ENCODE data around the gene TTC23L.

Gene TTC23L

DNA sequence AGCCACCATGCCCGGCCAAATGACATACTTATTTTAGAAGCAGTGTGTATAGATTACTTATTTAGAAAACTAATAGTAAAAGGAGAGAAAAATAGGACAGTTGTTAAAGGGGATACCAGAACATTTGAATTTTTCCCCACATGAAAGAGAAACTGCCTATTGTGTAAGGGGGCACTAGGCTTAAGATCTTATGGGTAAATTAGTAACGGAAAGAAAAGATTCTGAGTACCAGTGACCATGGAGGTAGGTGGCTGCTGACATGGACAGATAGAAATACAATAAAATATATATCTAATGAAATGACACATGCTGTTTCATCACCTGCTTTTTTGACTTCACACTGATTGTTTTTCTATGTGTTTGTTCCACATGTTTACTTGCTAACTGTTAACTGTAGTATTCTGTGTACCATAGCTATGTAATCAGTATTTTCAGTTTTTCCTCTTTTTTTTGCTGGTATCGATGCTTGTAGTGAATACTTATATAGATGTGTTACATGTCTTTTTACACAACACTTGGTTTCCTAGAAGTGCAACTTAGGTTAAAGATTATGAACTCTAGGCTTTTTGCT is 87.4 kb downstream of the TTC23L start:
- DNase-seq, result no peak

DNA sequence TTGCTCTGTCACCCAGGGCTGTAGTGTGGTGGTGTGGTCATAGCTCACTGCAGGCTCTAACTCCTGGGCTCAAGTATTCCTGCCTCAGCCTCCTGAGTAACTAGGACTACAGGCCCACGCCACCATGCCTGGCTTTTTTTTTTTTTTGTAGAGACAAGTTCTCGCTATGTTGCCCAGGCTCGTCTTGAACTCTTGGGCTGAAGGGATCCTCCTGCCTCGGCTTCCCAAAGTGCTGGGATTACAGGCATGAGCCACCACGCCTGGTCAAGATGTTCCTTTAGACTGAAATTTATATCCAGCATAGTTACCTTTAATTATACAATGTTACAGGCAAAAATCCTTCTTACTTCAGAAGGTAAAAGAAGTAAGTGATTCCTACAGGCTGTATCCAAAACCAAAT is 88.8 kb downstream of the TTC23L start:
- DNase-seq, result no peak

DNA sequence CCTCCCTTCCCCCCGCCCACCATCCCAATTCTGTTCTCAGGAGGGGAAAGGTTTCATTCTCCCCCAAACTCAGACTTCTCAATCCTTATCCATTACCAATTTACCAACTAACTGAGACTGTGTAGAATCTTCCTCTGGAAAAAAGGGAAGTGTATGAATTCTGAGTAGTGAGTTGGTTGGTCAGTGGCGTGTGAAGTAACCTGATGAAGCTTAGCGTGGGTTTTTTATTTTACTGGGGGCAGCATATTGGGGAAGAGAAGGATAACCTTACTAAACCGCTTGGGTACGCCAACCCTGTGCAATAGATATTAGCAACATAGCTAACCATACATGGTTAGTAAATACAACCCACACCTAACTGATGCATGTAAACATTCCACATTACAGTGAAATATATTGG is 89.3 kb downstream of the TTC23L start:
- no peak for DNase-seq

DNA sequence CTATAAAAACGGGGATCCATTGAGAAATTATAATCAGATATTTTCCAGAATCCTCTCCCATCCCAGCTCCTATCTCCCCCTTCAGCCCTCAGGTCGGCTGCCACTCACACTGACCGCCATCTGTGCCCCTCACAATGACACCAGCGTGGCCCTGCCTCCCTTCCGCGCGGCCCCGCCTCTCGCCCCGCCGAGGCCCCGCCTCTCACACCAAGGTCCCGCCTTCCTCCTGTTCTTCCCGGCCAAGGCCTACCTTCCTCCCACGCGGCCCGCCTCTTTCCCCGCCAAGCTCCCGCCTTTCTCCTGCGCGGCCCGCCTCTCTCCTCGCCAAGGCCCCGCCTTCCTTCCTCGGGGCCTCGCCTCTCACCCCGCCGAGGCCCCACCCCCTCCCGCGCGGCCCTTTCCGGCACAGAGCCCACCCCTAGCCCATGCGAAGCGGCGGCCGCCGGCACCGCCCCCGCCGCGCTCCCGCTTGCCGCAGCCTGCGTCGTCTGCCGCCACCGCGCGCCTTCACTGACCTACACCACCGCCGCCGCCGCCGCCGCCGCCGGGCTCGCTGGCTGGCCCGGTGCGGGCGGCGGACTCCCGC is 90.3 kb downstream of the TTC23L start, which contains the start of gene DNAJC21:
Gene DNAJC21, plus strand, starts transcription at position 426 of the 586 bp plus-strand sequence. CDS start 261 bp downstream, outside the sequence.
- peak; percentile 97 to 98 for DNase-seq

DNA sequence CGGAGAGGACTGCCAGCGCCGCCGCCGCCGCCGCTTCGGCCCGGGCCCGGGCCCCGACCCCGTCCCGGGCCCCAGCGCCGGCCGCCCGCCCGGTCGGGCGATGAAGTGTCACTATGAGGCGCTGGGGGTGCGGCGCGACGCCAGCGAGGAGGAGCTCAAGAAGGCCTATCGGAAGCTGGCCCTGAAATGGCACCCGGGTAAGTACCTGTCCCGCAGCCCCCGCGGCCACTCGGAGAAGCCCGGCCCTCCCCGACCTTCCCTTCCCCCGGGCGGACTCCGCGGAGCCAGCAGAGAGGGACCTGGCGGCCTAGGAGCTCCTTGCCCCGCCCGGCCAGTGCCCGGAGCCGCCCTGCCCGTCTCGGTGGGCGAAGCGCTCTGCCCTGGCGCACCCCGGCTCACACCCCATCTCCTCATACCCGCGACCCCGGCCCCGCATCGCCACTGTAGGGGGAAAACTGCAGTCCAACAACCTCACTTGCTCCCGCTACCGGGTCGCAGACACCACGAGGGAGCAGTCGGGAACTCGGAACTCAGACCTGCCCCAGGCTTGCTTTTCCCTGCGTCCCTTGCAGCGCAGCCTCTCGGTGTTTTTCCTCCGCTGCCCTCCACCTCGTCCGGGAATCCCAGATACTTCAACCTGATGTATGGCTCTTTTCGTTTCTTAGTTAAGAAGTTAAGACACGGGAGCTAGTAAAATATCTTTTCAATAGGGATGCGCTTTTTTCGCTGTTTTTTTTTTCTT is 90.9 kb downstream of the TTC23L start:
- peak; percentile 72 to 91 for DNase-seq

DNA sequence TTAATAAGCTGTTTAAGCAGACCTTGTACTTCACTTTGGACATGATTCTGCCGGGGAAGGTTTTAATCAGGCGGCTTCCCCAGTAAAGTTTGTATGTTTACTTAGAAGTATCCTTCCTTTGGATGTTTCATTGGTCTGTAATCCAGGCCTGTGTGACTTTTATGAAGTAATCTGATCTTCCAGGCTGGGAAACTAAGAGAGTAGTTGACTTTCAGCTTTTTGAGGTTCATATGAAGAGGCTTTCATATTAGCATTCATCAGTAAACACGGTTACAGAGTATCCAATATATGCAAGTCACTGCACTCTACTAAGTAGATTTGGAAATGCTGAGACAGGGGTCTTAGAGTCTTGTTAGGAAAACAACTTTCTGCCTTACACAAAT is 91.5 kb downstream of the TTC23L start:
- no peak for DNase-seq

DNA sequence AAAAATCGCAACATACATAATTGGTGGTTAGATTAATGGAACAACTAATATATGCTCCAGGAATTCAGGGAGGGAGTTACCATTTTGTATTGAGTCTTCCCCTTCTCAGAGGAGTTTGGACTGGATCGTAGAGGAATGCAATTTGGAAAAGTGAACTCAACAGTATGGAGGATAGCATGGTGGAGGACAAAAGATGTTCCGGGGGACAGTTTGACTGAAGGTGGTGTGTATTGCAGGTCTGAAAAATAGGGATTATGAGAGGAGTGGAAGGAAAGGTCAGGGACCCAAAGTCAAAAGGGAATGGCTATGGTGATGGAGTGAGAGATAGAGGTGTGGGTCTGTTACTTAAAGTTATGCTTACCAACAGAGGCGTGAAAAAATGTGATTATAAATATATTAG is 91.9 kb downstream of the TTC23L start:
- DNase-seq, result no peak

DNA sequence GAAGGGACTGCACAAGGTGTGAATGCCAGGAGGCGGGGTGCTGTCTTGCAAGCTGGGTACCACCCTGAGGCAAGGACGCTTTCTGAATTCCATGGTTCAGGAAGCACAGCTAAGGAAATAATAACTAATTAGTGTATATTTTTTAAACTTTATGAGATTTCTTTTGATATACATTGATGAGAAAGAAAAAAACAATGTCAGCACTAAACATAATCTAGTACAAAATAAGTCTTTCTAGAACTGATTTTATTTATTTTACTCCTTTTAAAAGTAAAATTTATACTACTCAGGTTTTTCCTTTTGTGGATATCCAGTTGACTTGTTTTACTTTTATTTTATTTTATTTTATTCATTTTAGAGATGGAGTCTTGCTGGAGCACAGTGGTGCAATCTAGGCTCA is 94.0 kb downstream of the TTC23L start:
- no peak for DNase-seq

DNA sequence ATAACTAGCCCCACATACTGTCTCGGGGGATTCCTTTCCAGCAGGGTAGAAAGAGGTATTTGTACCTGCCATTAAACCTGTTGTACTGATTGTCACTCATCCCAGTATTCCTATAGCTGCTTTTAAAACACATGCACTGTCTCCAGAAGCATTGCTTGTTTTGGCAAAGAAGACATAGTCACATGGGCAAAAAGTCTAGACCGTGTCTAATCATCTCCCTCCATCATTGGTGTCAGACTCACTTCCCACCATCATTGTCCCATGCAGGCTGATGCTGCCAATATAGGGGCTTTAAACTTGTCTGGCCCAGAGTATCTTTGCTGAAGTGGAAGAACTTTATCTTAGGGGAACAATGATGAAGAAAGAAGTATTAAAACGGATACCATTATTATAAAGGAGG is 103.0 kb downstream of the TTC23L start:
- DNase-seq, result no peak

DNA sequence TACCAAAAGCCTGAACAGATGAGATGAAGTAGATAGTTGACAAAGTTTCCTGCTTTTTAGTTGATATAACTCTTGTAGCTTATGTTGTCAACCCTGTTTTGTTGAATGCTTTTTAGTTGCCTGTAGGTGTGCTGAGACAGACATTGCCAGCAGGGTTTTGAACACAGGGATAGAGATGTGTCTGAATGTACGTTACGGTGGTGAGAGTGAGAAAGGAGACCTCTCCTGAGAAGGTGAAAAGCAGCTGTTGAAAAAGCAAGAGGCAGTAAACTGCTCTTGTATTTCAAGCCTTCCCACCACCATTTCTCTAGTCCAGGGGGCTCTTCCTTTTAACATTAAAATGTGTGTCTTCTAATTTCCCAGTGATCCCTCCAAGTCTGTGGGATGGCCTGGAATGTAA is 105.1 kb downstream of the TTC23L start:
- DNase-seq, result no peak

DNA sequence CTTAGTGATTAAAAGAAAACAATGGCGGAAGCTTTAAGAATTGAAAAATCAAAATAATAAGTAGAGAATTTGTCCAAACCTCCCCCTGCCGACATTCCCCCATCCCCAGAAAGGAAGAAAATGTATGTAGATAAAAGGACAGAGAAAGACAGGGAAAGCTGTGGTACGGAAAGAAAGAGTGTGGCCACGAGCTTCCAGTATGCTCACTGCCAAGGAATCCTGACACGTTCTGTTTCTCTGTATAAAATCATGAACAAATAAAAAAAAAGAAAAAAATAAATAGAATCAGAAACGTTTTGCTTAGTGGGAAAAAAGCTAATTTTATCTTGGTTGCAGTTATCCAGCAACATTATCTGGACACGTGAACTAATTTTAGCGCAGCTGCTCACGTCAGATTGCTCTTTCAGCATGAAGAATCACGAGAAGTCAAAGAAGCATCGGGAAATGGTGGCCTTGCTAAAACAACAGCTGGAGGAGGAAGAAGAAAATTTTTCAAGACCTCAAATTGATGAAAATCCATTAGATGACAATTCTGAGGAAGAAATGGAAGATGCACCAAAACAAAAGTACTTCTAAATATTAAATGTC is 105.6 kb downstream of the TTC23L start:
- DNase-seq, result no peak
